ENCODE data around the gene RPRML. TPM values are rescaled to one million over a fixed set of nuclear protein-coding genes. Genes with fewer than 3 reads are reported as not detected.
"Not testable (repeated sequence)": the region's sequence is repeated elsewhere in the genome, so short reads cannot be mapped to it uniquely, and the experiment has no call there.

The RPRML gene
- total RNA-seq, 1 experiment from 2014 or later: not detected

- H3K27ac ChIP-seq (ENCODE audit: low read depth, low read length, poor library complexity, severe bottlenecking): no peak overlapping the region
- H3K36me3 ChIP-seq (ENCODE audit: insufficient read depth, low read length, poor library complexity, severe bottlenecking): no peaks in the 10 kb centered on the region
- H3K27me3 ChIP-seq (replicated peaks; ENCODE audit: insufficient read depth, low read depth, low read length, poor library complexity): peaks cover 19% of the 10 kb centered on the region
- no peak overlapping the region for H3K4me3 ChIP-seq (ENCODE audit: low read depth, low read length, poor library complexity, severe bottlenecking)
- TF ChIP-seq, protein P1, sequence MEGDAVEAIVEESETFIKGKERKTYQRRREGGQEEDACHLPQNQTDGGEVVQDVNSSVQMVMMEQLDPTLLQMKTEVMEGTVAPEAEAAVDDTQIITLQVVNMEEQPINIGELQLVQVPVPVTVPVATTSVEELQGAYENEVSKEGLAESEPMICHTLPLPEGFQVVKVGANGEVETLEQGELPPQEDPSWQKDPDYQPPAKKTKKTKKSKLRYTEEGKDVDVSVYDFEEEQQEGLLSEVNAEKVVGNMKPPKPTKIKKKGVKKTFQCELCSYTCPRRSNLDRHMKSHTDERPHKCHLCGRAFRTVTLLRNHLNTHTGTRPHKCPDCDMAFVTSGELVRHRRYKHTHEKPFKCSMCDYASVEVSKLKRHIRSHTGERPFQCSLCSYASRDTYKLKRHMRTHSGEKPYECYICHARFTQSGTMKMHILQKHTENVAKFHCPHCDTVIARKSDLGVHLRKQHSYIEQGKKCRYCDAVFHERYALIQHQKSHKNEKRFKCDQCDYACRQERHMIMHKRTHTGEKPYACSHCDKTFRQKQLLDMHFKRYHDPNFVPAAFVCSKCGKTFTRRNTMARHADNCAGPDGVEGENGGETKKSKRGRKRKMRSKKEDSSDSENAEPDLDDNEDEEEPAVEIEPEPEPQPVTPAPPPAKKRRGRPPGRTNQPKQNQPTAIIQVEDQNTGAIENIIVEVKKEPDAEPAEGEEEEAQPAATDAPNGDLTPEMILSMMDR (conservative IDR thresholded peaks at IDR 0.05; ENCODE audit: low read depth, low read length): no peak
- no peak for TF ChIP-seq EZH2 (IDR thresholded peaks at IDR 0.05; ENCODE audit: borderline replicate concordance, low read depth, low read length, poor library complexity, severe bottlenecking)
- intact Hi-C loops (cut with micrococcal nuclease; ENCODE audit: unreplicated experiment): no loop called here
- no peaks in the 10 kb centered on the region for H3K9me3 ChIP-seq (ENCODE audit: low read depth, low read length, poor library complexity, severe bottlenecking)
- ChIA-PET POLR2A (ENCODE audit: low non-redundant PET) (no interaction called here), CTCF (no interaction called here)
- BruUV-seq (replicated peaks): no TSS peak
- H3K4me1 ChIP-seq (ENCODE audit: insufficient read depth, low read length, poor library complexity, severe bottlenecking): no peaks in the 10 kb centered on the region
- no peak for DNase-seq (ENCODE audit: low spot score)
These were observed 16.7 kb downstream of the RPRML start for GRCh38 chr17:46962374-46962790.

GRCh38 chr17:46960152-46960551 lies 18.9 kb downstream of the RPRML start:
- intact Hi-C loops (cut with micrococcal nuclease; ENCODE audit: unreplicated experiment): no loop called here

GRCh38 chr17:46958041-46958591 lies 20.9 kb downstream of the RPRML start:
- intact Hi-C loops (cut with micrococcal nuclease; ENCODE audit: unreplicated experiment): no loop called here
- H3K9me3 ChIP-seq (ENCODE audit: low read depth, low read length, poor library complexity, severe bottlenecking): no peaks in the 10 kb centered on the region
- H3K27me3 ChIP-seq (replicated peaks; ENCODE audit: insufficient read depth, low read depth, low read length, poor library complexity): peaks cover 14% of the 10 kb centered on the region
- DNase-seq (ENCODE audit: low spot score): no peak
- no peak overlapping the region for H3K4me3 ChIP-seq (ENCODE audit: low read depth, low read length, poor library complexity, severe bottlenecking)
- no TSS peak for BruUV-seq (replicated peaks)
- H3K27ac ChIP-seq (ENCODE audit: low read depth, low read length, poor library complexity, severe bottlenecking): no peak overlapping the region
- ChIA-PET POLR2A (ENCODE audit: low non-redundant PET) (no interaction called here), CTCF (no interaction called here)
- no peaks in the 10 kb centered on the region for H3K4me1 ChIP-seq (ENCODE audit: insufficient read depth, low read length, poor library complexity, severe bottlenecking)
- no peaks in the 10 kb centered on the region for H3K36me3 ChIP-seq (ENCODE audit: insufficient read depth, low read length, poor library complexity, severe bottlenecking)
- TF ChIP-seq EZH2 (IDR thresholded peaks at IDR 0.05; ENCODE audit: borderline replicate concordance, low read depth, low read length, poor library complexity, severe bottlenecking): no peak
- TF ChIP-seq, protein P1 (conservative IDR thresholded peaks at IDR 0.05; ENCODE audit: low read depth, low read length): no peak

More at GRCh38 chr17:46960152-46960551, 18.9 kb downstream of the RPRML start:
- Histone ChIP-seq H3K27ac (ENCODE audit: low read depth, low read length, poor library complexity, severe bottlenecking) (no peak overlapping the region), H3K27me3 (replicated peaks; ENCODE audit: insufficient read depth, low read depth, low read length, poor library complexity) (peaks cover 14% of the 10 kb centered on the region), H3K9me3 (ENCODE audit: low read depth, low read length, poor library complexity, severe bottlenecking) (no peaks in the 10 kb centered on the region), H3K4me3 (ENCODE audit: low read depth, low read length, poor library complexity, severe bottlenecking) (no peak overlapping the region), H3K36me3 (ENCODE audit: insufficient read depth, low read length, poor library complexity, severe bottlenecking) (no peaks in the 10 kb centered on the region), H3K4me1 (ENCODE audit: insufficient read depth, low read length, poor library complexity, severe bottlenecking) (no peaks in the 10 kb centered on the region)
- CTCF ChIA-PET: no interaction called here
- TF ChIP-seq EZH2 (IDR thresholded peaks at IDR 0.05; ENCODE audit: borderline replicate concordance, low read depth, low read length, poor library complexity, severe bottlenecking): no peak
- TF ChIP-seq, protein P1 (conservative IDR thresholded peaks at IDR 0.05; ENCODE audit: low read depth, low read length): no peak
- no peak for DNase-seq (ENCODE audit: low spot score)
- POLR2A ChIA-PET (ENCODE audit: low non-redundant PET): no interaction called here
- BruUV-seq (replicated peaks): no TSS peak

DNA sequence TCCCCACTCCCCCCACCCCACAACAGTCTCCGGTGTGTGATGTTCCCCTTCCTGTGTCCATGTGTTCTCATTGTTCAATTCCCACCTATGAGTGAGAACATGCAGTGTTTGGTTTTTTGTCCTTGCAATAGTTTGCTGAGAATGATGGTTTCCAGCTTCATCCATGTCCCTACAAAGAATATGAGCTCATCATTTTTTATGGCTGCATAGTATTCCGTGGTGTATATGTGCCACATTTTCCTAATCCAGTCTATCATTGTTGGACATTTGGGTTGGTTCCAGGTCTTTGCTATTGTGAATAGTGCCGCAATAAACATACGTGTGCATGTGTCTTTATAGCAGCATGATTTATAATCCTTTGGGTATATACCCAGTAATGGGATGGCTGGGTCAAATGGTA lies 25.9 kb downstream of the RPRML start:
- intact Hi-C loops (cut with micrococcal nuclease; ENCODE audit: unreplicated experiment); H3K4me1 ChIP-seq (ENCODE audit: insufficient read depth, low read length, poor library complexity, severe bottlenecking); POLR2A ChIA-PET (ENCODE audit: low non-redundant PET); H3K27me3 ChIP-seq (replicated peaks; ENCODE audit: insufficient read depth, low read depth, low read length, poor library complexity); BruUV-seq (replicated peaks); H3K4me3 ChIP-seq (ENCODE audit: low read depth, low read length, poor library complexity, severe bottlenecking); H3K36me3 ChIP-seq (ENCODE audit: insufficient read depth, low read length, poor library complexity, severe bottlenecking); H3K27ac ChIP-seq (ENCODE audit: low read depth, low read length, poor library complexity, severe bottlenecking); DNase-seq (ENCODE audit: low spot score); CTCF ChIA-PET; H3K9me3 ChIP-seq (ENCODE audit: low read depth, low read length, poor library complexity, severe bottlenecking): not testable (repeated sequence)
